Glutamatergic neuron (in vitro differentiated cells): Measurements from ENCODE around the gene VPS39. TPM values are rescaled to one million over a fixed set of nuclear protein-coding genes. Genes with fewer than 3 reads are reported as not detected.

Experiments
- DNase-seq: peaks from one replicate; pipeline ENCODE4 v3.0.0; 2022
- H3K27ac Mint-ChIP-seq: one replicate; pipeline ENCODE4 v1.8.0; 2020; ENCODE audit warnings: mild to moderate bottlenecking, mixed read lengths, inconsistent platforms; ENCODE audit not compliant: unreplicated experiment
- H3K27me3 Mint-ChIP-seq: one replicate; pipeline ENCODE4 v1.8.0; 2020; ENCODE audit warnings: mild to moderate bottlenecking, moderate library complexity, mixed read lengths, inconsistent platforms; ENCODE audit not compliant: unreplicated experiment
- H3K36me3 Mint-ChIP-seq: one replicate; pipeline ENCODE4 v1.8.0; 2020; ENCODE audit warnings: mild to moderate bottlenecking, mixed read lengths, inconsistent platforms; ENCODE audit not compliant: unreplicated experiment
- H3K4me1 Mint-ChIP-seq: one replicate; pipeline ENCODE4 v1.8.0; 2020; ENCODE audit warnings: mild to moderate bottlenecking, low read depth, mixed read lengths, inconsistent platforms; ENCODE audit not compliant: unreplicated experiment
- H3K4me3 Mint-ChIP-seq: one replicate; pipeline ENCODE4 v1.8.0; 2020; ENCODE audit warnings: mild to moderate bottlenecking, mixed read lengths, inconsistent platforms; ENCODE audit not compliant: unreplicated experiment
- H3K9me3 Mint-ChIP-seq: one replicate; pipeline ENCODE4 v1.8.0; 2020; ENCODE audit warnings: mild to moderate bottlenecking, moderate library complexity, mixed read lengths, inconsistent platforms; ENCODE audit not compliant: unreplicated experiment
- CTCF ChIP-seq: fragments of 200-600 bp; sonication (generic); IDR thresholded peaks from one replicate; pipeline ENCODE4 v1.5.0; 2021; ENCODE audit not compliant: partially characterized antibody, unreplicated experiment
- total RNA-seq: library from RNA; stranded (reverse); fragmentation: NEBNext Ultra II Directional; extraction: Animal tissue kit (Norgen Biotek cat#: 25700); gene quantifications from one replicate; pipeline ENCODE4 v1.2.1, GENCODE V29; 2021; ENCODE audit not compliant: unreplicated experiment

The VPS39 gene
- total RNA-seq, 1 donor from 2014 or later = 94.4 TPM

GRCh38 chr15:42134617-42135245 is 73.4 kb downstream of the VPS39 start:
- Mint-ChIP-seq H3K36me3 (peaks cover 7% of the 10 kb centered on the region), H3K27me3 (peaks cover 3% of the 10 kb centered on the region), H3K9me3 (no peaks in the 10 kb centered on the region), H3K4me3 (no peak overlapping the region), H3K27ac (no peak overlapping the region), H3K4me1 (peaks cover 9% of the 10 kb centered on the region)
- no peak for DNase-seq
- no peak for TF ChIP-seq CTCF

DNA sequence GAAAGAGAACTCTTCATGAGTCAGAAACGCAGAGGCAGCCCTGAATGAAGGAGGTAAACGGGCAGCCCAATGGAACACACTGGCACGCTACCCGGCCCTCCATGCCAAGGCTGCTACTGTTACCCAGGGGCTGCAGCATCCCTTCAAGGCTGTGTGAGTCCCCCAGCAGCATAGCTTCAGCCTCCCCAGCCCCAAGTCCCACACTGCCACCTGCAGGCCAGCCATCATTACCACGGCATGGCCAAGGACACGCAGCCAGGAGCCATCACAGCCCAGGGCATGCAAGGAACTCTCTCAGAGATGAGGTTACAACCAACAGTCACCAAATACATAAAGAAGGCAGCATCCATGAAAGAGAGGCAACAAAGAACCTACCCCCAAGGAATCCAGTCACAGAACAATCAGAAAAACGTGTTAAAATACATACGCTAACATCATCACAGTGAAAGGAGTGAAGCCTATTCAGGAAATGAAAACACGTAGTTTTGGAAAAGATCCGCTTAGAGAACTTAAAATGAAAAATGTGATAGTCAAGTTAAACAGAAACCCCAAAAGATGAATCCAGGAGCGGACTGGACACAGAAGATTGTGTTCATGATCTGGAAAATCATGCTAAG is 74.1 kb downstream of the VPS39 start:
- peaks cover 9% of the 10 kb centered on the region for H3K4me1 Mint-ChIP-seq
- H3K4me3 Mint-ChIP-seq = no peak overlapping the region
- peaks cover 5% of the 10 kb centered on the region for H3K27me3 Mint-ChIP-seq
- no peaks in the 10 kb centered on the region for H3K9me3 Mint-ChIP-seq
- no peaks in the 10 kb centered on the region for H3K36me3 Mint-ChIP-seq
- H3K27ac Mint-ChIP-seq = no peak overlapping the region
- peak; percentile 83 for DNase-seq
- peak; percentile 52 for TF ChIP-seq CTCF

DNA sequence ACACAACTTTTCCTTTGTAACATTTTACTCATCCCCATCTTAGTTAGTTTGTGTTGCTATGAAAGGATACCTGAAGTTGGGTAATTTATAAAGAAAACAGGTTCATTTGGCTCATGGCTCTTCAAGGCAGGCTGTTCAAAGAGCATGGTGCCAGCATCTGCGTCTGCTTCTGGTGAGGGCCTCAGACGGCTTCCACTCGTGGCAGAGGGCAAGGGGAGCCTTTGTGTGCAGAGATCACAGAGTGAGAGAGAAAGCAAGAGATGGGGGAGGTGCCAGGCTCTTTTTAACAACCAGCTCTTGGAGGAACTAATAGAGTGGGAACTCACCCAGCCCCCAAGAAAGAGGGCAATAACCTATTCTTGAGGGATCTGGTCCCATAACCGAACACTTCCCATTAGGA is 74.7 kb downstream of the VPS39 start:
- Mint-ChIP-seq H3K4me3 (no peak overlapping the region), H3K36me3 (no peaks in the 10 kb centered on the region), H3K27me3 (peaks cover 5% of the 10 kb centered on the region), H3K27ac (no peak overlapping the region), H3K4me1 (peaks cover 9% of the 10 kb centered on the region), H3K9me3 (no peaks in the 10 kb centered on the region)
- DNase-seq = no peak
- TF ChIP-seq CTCF = no peak

DNA sequence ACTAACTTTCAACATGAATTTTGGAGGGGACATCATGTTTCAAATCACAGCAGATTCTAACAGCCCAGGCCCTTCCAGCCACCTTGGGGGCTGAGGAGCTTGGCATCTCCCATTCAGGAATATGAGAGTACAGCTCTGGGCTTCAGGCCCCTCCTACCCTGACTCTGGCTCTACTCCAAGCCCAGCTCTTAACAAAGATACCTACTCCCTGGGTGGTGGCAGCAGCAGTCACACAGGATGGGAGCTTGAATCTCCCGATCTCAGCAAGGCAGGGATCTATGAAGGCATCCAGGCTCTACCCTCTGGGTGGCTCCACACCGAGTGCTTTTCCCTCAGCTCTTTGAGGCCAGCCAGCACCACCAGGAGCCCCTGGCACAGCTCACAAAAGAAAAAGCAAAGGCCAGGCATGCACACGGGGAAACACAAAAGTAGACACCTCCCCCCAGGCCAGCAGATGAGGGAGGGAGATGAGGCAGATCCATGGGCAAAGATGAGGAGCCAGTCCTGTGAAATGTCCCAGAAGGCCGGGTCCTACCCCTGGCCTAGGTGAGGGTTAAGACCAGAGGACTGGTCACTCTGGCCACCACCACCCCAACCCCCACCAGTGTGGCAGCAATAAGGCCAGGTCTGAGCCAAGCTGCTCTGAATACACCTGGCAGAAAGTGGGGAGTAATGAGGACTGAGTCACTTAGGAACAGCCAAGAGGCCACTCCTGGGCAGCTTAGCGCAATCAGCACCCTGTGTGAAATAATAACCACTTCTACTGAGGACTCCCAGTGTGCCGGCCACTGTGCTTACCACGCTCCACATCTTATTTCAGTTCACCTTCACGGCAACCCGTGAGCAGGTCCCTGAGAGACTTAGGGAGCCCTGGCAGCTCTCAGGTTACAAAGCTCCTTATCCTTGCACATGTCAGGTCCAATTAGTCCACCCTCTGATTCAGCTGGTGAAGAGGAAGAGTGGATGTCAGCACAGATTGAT is 76.0 kb downstream of the VPS39 start:
- H3K9me3 Mint-ChIP-seq = no peaks in the 10 kb centered on the region
- no peak overlapping the region for H3K4me3 Mint-ChIP-seq
- peaks cover 9% of the 10 kb centered on the region for H3K4me1 Mint-ChIP-seq
- no peak overlapping the region for H3K27ac Mint-ChIP-seq
- DNase-seq = no peak
- TF ChIP-seq CTCF = no peak
- H3K27me3 Mint-ChIP-seq = peaks cover 5% of the 10 kb centered on the region
- no peaks in the 10 kb centered on the region for H3K36me3 Mint-ChIP-seq
